Activated naive CD4-positive, alpha-beta T cell treated with anti-CD3 and anti-CD28 coated beads, Interleukin-2, amount 50 U/mL, for 72 hours (primary cell): ENCODE data around the gene OPA1. TPM values are rescaled to one million over a fixed set of nuclear protein-coding genes. Genes with fewer than 3 reads are reported as not detected.

ENCODE experiments used
- ATAC-seq, 2 donors: fragments of 150-1000 bp; cut with Tn5 transposase; 2 replicates each; pipeline ENCODE4 v1.10.0; 2021; ENCODE audit warnings: mild to moderate bottlenecking in 2 of 2, moderate library complexity in 2 of 2
- DNase-seq, 2 donors: peaks; one replicate each; pipeline ENCODE4 v3.0.0; 2021 to 2022; ENCODE audit warnings: low spot score in 2 of 2
- H3K27ac Mint-ChIP-seq, 2 donors: one replicate each; pipeline ENCODE4 v1.8.0; 2022; ENCODE audit warnings: mild to moderate bottlenecking in 2 of 2, mixed read lengths in 2 of 2
- H3K36me3 Mint-ChIP-seq, 2 donors: one replicate each; pipeline ENCODE4 v1.8.0; 2022; ENCODE audit warnings: mixed read lengths in 2 of 2
- H3K9me3 Mint-ChIP-seq, 2 donors: one replicate each; pipeline ENCODE4 v1.8.0; 2022; ENCODE audit warnings: mixed read lengths in 2 of 2
- total RNA-seq, 2 donors: library from RNA; stranded (reverse); gene quantifications; one replicate each; pipeline ENCODE4 v1.2.3, GENCODE V29; 2022

The OPA1 gene, protein sequence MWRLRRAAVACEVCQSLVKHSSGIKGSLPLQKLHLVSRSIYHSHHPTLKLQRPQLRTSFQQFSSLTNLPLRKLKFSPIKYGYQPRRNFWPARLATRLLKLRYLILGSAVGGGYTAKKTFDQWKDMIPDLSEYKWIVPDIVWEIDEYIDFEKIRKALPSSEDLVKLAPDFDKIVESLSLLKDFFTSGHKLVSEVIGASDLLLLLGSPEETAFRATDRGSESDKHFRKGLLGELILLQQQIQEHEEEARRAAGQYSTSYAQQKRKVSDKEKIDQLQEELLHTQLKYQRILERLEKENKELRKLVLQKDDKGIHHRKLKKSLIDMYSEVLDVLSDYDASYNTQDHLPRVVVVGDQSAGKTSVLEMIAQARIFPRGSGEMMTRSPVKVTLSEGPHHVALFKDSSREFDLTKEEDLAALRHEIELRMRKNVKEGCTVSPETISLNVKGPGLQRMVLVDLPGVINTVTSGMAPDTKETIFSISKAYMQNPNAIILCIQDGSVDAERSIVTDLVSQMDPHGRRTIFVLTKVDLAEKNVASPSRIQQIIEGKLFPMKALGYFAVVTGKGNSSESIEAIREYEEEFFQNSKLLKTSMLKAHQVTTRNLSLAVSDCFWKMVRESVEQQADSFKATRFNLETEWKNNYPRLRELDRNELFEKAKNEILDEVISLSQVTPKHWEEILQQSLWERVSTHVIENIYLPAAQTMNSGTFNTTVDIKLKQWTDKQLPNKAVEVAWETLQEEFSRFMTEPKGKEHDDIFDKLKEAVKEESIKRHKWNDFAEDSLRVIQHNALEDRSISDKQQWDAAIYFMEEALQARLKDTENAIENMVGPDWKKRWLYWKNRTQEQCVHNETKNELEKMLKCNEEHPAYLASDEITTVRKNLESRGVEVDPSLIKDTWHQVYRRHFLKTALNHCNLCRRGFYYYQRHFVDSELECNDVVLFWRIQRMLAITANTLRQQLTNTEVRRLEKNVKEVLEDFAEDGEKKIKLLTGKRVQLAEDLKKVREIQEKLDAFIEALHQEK
- total RNA-seq, result 100 to 1,000 TPM in 1 of 2 donors, 10 to 100 TPM in 1; 100.0 to 205 TPM

DNA sequence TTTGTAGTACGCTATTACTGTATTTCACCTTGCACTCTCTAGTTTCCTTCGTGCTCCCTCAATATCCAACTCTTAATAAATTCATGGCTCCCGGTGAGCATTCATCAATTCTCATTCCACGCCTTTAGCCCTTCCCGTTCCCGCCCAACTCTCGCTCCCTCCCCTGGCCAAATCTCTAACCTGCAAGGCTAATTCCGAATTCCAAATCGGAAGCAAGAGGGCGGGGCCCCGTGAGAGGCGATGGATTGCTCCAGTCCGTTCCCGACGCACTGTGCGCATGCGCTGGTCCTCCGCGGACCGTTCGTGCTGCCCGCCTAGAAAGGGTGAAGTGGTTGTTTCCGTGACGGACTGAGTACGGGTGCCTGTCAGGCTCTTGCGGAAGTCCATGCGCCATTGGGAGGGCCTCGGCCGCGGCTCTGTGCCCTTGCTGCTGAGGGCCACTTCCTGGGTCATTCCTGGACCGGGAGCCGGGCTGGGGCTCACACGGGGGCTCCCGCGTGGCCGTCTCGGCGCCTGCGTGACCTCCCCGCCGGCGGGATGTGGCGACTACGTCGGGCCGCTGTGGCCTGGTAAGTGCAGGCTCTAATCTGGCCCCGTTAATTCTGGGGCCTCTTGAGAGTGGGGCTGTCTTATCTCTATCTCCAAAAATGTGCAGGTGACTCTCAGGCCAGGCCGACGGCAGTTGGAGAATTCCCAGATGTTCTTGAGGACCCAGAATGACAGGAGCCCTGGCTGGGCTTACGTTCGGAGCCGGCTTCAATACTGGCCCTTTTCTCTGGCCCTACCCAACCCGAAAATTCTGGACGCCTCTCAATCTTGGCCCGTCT lies at the start of gene OPA1:
Gene OPA1 (plus strand): TSS at position 368 of the 827 bp plus-strand sequence. CDS start 170 bp downstream, at position 538.
- peak within 1 kb of the TSS; percentile 100 for H3K27ac Mint-ChIP-seq

DNA sequence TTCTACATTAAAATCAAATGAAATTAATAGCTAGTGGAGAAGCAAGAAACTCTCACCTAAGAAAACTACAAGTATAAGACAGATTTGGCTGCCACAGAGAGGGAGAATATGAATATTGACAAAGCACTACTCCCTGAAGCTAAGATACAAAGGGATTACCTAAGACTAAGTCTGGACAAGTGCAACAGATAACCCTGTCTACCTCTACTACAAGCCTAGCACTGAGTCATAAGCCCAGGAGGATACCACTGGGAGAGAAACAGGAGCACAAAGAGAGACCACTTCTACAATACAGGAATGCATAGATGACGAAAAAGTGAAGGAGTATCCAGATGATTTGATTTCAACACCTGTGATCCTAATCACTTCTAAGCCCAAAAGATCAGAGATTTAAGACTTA lies 48.7 kb upstream of the OPA1 start:
- DNase-seq, result no peak
- H3K27ac Mint-ChIP-seq, result no peak overlapping the region
- ATAC-seq, result no peak
- H3K36me3 Mint-ChIP-seq, result peaks cover 8 to 14% of the 10 kb centered on the region in 2 donors
- H3K9me3 Mint-ChIP-seq, result peaks cover 10 to 18% of the 10 kb centered on the region in 2 donors

More for the DNA sequence above, at the start of gene OPA1:
- ATAC-seq, result peak; percentile 91 to 94
- DNase-seq, result peak; percentile 86 to 97
- Mint-ChIP-seq H3K9me3 (no peaks in the 10 kb centered on the region), H3K36me3 (peaks cover 22 to 31% of the 10 kb centered on the region in 2 donors)

DNA sequence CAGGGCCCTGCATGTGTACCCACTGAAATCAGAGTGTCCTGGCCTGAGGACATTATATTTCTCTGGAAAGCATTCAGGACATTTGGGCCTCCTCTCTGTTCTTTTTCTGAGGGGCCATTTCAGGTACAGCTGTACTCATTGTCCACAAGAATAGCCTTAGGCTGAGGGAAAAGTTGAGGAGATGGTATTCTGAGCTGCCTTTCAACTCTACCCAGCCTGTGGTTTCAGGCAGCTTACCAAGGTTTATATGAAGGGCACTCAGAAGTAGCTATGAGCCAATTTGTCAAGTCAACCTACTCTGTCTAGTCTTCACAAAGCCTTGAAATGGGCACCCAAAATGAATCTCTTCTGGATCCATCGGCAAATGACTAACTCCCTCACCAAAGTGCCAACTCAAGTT lies 47.7 kb upstream of the OPA1 start:
- no peak overlapping the region for H3K27ac Mint-ChIP-seq
- H3K36me3 Mint-ChIP-seq, result peaks cover 8 to 14% of the 10 kb centered on the region in 2 donors
- no peak for DNase-seq
- no peak for ATAC-seq
- peaks cover 10 to 18% of the 10 kb centered on the region in 2 donors for H3K9me3 Mint-ChIP-seq

DNA sequence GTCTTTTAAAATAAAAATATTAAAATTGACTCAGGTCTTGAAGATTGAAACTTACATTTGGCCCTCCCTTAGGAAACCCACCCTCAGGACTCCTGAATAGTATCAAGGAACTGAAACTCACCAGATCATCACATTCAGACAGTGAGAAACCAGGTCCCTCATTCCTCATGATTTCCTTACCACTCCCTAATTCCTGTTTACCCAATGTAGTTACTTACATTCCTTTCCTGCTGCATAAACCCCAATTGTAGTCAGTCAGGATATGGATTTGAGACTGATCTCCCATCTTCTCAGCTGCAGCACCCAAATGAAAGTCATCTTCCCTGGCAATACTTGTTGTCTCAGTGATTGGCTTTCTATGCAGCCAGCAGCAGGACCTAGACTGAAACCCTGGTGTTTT lies 46.9 kb upstream of the OPA1 start:
- no peak for ATAC-seq
- no peak for DNase-seq
- H3K27ac Mint-ChIP-seq, result no peak overlapping the region

DNA sequence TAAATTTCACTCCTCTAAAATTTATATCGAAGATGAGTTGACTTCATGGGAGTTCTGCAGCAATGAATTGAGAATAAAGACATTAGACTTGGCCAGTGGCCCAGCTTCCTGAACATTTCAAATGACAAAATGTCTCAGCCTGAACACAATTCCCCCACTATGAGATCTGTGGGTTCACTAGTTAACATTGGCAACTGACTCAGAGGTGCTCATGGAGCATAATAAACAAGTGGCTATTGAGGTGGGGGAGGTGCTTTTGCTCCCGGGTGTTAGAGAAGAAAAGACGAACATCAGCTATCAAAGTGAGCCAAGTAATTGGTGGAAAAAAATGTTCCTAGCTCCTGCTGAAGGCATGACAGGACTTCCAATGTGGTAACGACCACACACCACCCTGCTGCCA lies 44.6 kb upstream of the OPA1 start:
- ATAC-seq (no peak), DNase-seq (no peak)
- peaks cover 10 to 18% of the 10 kb centered on the region in 2 donors for H3K9me3 Mint-ChIP-seq
- no peak overlapping the region for H3K27ac Mint-ChIP-seq
- peaks cover 8 to 14% of the 10 kb centered on the region in 2 donors for H3K36me3 Mint-ChIP-seq

More for the DNA sequence above, 46.9 kb upstream of the OPA1 start:
- Mint-ChIP-seq H3K9me3 (peaks cover 10 to 18% of the 10 kb centered on the region in 2 donors), H3K36me3 (peaks cover 8 to 14% of the 10 kb centered on the region in 2 donors)

DNA sequence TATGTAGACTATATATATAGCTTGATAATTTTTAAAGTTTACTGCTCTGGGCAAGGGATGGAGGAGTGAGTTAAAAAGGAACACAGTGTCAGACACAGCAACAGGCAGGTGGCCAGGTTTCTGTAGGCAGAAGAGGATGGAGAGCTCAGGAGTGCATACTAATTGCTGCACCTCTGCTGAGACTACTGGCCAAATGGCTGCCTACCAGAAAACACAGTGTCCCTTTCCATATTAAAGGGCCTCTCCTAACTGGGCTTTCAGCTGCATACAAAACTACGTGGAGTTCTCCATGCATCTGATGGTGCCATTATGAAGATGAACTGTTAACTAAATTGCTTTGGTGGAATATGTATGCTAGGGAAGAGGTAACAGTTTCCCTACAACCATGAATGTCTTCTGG lies 40.1 kb upstream of the OPA1 start:
- Mint-ChIP-seq H3K27ac (no peak overlapping the region), H3K36me3 (no peaks in the 10 kb centered on the region), H3K9me3 (no peaks in the 10 kb centered on the region)
- no peak for ATAC-seq
- no peak for DNase-seq

DNA sequence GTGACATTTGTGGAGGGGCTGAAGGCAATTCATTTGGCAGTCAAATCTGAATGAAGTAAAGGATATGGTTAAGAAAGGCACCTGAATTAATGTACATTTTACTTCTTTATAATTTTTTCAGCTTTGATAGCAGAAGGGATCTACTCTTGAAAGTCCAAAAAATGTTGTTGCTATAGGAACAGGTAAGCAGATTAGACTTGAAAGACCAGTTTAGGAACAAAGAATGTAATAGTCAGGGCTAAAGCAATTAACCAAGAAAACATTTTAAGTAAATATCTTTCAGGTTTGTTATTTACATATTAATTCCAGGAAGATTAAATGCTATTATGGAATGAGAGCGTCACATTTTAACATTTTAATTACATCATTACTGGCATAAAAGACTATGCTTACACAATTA lies 39.4 kb upstream of the OPA1 start:
- Mint-ChIP-seq H3K36me3 (no peaks in the 10 kb centered on the region), H3K27ac (peak overlapping the region in 1 of 2 donors; percentile 25), H3K9me3 (no peaks in the 10 kb centered on the region)
- ATAC-seq (no peak), DNase-seq (no peak)

DNA sequence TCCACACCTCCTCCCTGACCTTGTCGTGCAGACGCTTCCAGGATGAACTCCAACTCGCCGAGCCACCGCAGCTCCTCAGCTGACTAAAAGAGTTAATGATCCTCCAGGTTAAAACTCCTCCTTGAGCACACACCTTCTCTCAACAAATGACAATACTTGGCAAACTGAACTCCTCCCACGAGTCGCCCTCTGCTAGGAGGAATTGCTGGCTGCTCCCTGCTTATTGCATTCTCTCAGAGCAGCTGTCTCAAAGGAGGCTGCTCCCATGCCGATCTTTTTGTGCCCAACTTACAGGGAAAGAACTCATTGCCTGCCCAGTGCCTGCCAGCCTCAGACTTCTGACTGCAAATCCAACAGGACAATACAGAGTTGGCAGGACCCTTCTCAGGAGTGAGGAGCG lies 38.2 kb upstream of the OPA1 start, which contains the start of gene ATP13A4:
Gene ATP13A4 (minus strand): TSS at position 85 of the 400 bp plus-strand sequence. CDS start 96 bp downstream, outside the sequence.
- ATAC-seq (no peak), DNase-seq (no peak)
- peak within 1 kb of the TSS in 1 of 2 donors; percentile 25 for H3K27ac Mint-ChIP-seq
- H3K36me3 Mint-ChIP-seq, result no peaks in the 10 kb centered on the region
- H3K9me3 Mint-ChIP-seq, result no peaks in the 10 kb centered on the region

DNA sequence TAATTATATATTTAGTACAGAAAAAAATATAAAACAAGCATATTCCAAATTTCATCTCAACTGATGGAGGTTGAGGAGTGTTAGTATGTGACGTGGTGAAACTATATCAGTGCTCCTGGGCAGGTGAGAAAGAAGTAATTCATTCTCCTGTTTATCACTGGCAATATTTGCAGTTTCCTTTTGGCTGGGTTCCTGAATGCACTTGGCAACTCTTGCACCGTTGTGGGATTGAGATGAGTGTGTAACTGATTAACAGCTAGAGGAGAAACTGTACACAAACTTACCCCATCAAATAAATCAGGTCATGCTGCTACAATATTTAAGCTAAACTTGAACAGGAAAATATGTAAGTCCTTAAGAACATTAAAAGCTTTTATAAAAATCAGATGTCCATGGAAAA lies 36.2 kb upstream of the OPA1 start:
- Mint-ChIP-seq H3K27ac (no peak overlapping the region), H3K36me3 (no peaks in the 10 kb centered on the region), H3K9me3 (no peaks in the 10 kb centered on the region)
- ATAC-seq (no peak), DNase-seq (no peak)

DNA sequence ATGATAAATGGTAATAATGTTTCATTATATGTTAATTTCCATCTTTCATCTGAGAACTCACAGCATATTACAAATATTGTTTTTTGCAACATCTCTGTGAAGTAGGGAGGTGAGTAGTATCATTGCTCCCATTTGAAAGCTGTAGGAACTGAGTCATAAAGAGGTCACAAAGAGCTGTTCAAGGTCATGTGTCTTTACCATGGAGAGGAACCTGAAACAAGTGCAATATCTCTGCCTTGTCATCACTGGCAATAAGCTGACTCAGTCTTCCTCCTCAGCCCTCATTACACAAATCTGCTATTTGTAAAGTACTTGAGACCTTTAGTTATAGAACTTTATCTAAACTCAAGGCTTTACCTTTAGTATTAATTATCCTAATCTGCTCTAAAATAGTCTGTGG lies 33.9 kb upstream of the OPA1 start:
- no peaks in the 10 kb centered on the region for H3K36me3 Mint-ChIP-seq
- DNase-seq (no peak), ATAC-seq (peak; percentile 33 to 75)
- H3K27ac Mint-ChIP-seq, result peak overlapping the region in 1 of 2 donors; percentile 63
- no peaks in the 10 kb centered on the region for H3K9me3 Mint-ChIP-seq

DNA sequence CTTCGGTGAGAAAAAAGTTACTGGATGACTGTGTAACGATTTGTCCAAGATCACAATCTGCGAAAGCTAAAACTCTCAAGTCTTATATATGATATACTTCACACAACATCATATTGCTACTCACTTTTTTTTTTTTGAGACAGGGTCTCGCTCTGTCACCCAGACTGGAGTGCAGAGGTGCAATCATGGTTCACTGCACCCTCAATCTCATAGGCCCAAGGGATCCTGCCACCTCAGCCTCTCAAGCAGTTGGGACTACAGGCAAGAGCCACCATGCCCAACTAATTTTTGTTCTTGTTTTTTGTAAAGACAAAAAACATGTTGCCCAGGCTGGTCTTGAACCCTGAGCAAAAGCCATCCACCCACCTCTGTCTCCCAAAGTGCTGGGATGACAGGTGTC lies 32.9 kb upstream of the OPA1 start:
- Mint-ChIP-seq H3K9me3 (no peaks in the 10 kb centered on the region), H3K36me3 (no peaks in the 10 kb centered on the region), H3K27ac (no peak overlapping the region)
- ATAC-seq (no peak), DNase-seq (no peak)

DNA sequence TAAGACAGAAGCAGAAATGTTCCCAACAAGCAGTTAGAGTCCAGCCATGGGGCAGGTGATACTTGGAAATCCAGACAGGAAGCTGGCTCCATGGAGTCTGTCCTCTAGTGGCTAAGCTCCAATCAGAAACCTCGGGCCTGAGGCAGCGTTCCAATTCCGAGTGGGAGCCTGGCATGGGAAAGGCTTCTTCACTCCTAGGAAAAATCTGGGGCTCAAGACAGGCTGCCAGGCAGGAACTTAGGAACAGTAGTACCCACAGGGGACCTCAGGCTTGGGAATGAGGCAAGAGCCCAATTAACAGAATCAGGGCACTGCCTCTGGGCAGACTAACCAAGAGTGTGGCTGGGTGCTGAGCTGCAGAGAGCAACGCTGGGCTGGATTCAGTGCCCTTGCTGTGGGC lies 32.1 kb upstream of the OPA1 start:
- Mint-ChIP-seq H3K9me3 (no peaks in the 10 kb centered on the region), H3K36me3 (no peaks in the 10 kb centered on the region), H3K27ac (no peak overlapping the region)
- ATAC-seq, result no peak
- DNase-seq, result no peak

DNA sequence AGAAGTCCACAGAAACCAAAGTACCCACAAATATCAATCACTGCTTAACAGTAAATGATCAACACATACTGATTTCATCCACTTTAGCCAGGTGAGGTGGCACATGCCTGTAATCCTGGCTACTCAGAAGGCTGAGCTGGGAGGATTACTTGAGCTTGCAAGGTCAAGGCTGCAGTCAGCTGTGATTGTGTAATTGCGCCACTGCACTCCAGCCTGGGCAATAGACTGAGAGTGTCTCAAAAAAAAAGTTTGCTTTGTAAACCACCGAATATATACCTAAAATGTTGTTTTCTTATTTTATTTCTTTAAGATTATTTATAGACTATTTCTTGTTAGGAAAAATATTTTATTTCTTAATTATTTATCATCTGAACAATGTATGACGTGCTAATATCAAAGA lies 29.6 kb upstream of the OPA1 start:
- H3K9me3 Mint-ChIP-seq, result no peaks in the 10 kb centered on the region
- H3K27ac Mint-ChIP-seq, result no peak overlapping the region
- no peak for ATAC-seq
- DNase-seq, result no peak
- H3K36me3 Mint-ChIP-seq, result no peaks in the 10 kb centered on the region

DNA sequence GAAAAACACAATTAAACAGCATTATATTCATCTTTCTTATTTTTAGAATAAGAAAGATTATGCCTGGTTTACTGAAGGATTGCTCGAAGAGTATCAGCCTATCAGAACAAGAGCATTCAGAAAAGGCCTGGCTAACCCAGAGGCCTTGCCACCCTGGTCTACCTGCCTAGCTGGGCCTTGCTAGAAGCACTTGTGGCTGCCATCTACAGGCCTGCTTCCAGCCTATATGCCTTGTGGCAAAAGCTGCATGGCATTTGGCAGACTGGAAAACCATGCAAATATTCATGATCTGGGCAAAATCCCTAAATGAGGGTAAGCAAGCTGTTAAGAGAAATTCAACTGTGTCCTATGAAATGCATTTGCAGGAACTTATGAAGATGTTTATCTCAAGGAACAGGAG lies 29.0 kb upstream of the OPA1 start:
- no peak for ATAC-seq

DNA sequence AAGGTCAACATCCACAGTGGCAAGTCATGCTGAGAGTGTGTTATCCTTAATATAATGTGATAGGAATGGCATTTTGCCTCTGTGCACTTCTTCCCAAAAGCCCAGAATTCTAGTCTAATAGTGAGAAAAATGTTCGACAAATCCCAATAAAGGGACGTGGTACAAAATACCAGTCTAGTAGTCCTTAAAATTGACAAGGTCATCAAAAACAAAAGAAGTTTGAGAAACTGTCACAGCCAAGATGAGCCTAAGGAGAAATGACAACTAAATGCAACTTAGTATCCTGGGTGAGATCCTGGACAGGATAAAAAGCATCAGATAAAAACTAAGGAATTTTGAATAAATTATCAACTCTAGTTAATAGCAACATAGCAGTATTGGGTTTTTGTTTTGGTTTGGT lies 23.9 kb upstream of the OPA1 start:
- no peaks in the 10 kb centered on the region for H3K36me3 Mint-ChIP-seq
- H3K27ac Mint-ChIP-seq, result no peak overlapping the region
- no peaks in the 10 kb centered on the region for H3K9me3 Mint-ChIP-seq
- DNase-seq (no peak), ATAC-seq (no peak)

More for the DNA sequence above, 29.0 kb upstream of the OPA1 start:
- no peaks in the 10 kb centered on the region for H3K9me3 Mint-ChIP-seq
- no peak for DNase-seq
- no peak overlapping the region for H3K27ac Mint-ChIP-seq
- no peaks in the 10 kb centered on the region for H3K36me3 Mint-ChIP-seq

DNA sequence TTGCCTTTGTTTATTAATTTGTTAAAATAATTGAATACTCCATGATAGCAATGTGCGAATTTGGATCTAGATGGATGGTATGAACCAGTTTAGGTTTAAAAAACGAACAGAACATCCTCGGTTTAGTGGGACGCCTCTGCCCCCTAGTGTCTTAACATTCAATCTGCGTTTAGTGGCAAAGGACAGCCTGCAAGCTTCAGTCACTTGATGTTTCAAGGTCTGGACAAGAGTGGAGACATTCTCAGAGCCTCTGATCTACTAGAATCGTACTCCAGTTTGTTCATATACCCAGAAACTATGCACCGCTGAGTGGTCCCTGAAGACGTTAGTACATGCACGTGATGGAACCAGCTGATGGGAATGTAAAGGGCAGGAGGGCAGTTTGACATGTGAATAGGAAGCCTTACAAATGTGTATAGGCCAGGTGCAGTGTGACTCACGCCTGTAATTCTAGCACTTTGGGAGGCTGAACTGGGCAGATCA lies 20.5 kb upstream of the OPA1 start:
- DNase-seq (peak in 1 of 2 donors; percentile 49), ATAC-seq (peak; percentile 48 to 73)
- H3K9me3 Mint-ChIP-seq, result no peaks in the 10 kb centered on the region
- no peaks in the 10 kb centered on the region for H3K36me3 Mint-ChIP-seq
- H3K27ac Mint-ChIP-seq, result no peak overlapping the region
